HG02840 (cell line): ENCODE measurements around the gene LRCH2.
"Not testable (repeated sequence)": the region's sequence is repeated elsewhere in the genome, so short reads cannot be mapped to it uniquely, and the experiment has no call there.

ENCODE experiments used
- ATAC-seq: cut with Tn5 transposase; IDR thresholded peaks from one replicate; pipeline ENCODE4 v1.9.1; 2021; ENCODE audit warnings: mild to moderate bottlenecking, moderate library complexity, moderate number of reproducible peaks; ENCODE audit not compliant: unreplicated experiment, low FRiP score

The LRCH2 gene

GRCh38 chrX:115214605-115215004 is 19.3 kb downstream of the LRCH2 start:
- no peak for ATAC-seq

- ATAC-seq = no peak
These were observed 19.7 kb downstream of the LRCH2 start for GRCh38 chrX:115214151-115214550.

- ATAC-seq = not testable (repeated sequence)
These were observed 24.3 kb downstream of the LRCH2 start for GRCh38 chrX:115209547-115209946.

GRCh38 chrX:115204040-115204439 is 29.9 kb downstream of the LRCH2 start:
- no peak for ATAC-seq

- ATAC-seq = no peak
These were observed 41.6 kb downstream of the LRCH2 start for GRCh38 chrX:115192244-115192700.

GRCh38 chrX:115191490-115192243 is 42.2 kb downstream of the LRCH2 start:
- no peak for ATAC-seq

- no peak for ATAC-seq
These were observed 43.0 kb downstream of the LRCH2 start for GRCh38 chrX:115190636-115191489.

GRCh38 chrX:115189646-115190635 is 44.0 kb downstream of the LRCH2 start:
- ATAC-seq = no peak

- ATAC-seq = no peak
These were observed 44.8 kb downstream of the LRCH2 start, which contains the start of gene RBMXL3 for GRCh38 chrX:115189110-115189509. RBMXL3 (plus strand) TSS chrX:115189410; CDS start chrX:115189442, 32 bp downstream.

GRCh38 chrX:115183980-115184379 is 49.9 kb downstream of the LRCH2 start:
- no peak for ATAC-seq

GRCh38 chrX:115178473-115178872 is 55.4 kb downstream of the LRCH2 start:
- ATAC-seq = no peak

GRCh38 chrX:115177932-115178331 is 56.0 kb downstream of the LRCH2 start:
- ATAC-seq = no peak

GRCh38 chrX:115174548-115174947 is 59.3 kb downstream of the LRCH2 start:
- ATAC-seq = no peak

GRCh38 chrX:115173181-115173580 is 60.7 kb downstream of the LRCH2 start:
- no peak for ATAC-seq

- ATAC-seq = no peak
These were observed 86.7 kb downstream of the LRCH2 start for GRCh38 chrX:115147220-115147619.

GRCh38 chrX:115142057-115142456 is 91.8 kb downstream of the LRCH2 start:
- no peak for ATAC-seq

- ATAC-seq = no peak
These were observed 95.9 kb downstream of the LRCH2 start for GRCh38 chrX:115138040-115138439.

GRCh38 chrX:115134382-115134781 is 99.5 kb downstream of the LRCH2 start:
- no peak for ATAC-seq

- no peak for ATAC-seq
These were observed 121.5 kb downstream of the LRCH2 start for GRCh38 chrX:115112411-115112810.

- no peak for ATAC-seq
These were observed 135.0 kb downstream of the LRCH2 start for GRCh38 chrX:115098897-115099296.
